Keratinocyte (primary cell): ENCODE data around the gene BDP1. TPM values are rescaled to one million over a fixed set of nuclear protein-coding genes. Genes with fewer than 3 reads are reported as not detected.

Experiments used
- DNase-seq: peaks from one replicate; pipeline ENCODE4 v3.0.0-alpha.2; 2011; ENCODE audit warnings: low read depth, missing footprints, low spot score
- FAIRE-seq: peaks from 2 replicates; lab custom pipeline; 2011; peaks lifted over from hg19 to GRCh38; lab: Jason Lieb, UNC
- H2AFZ ChIP-seq: 2 replicates; pipeline ENCODE4 v1.6.0; 2012; ENCODE audit warnings: low read length, control low read depth, inconsistent platforms; ENCODE audit not compliant: control insufficient read depth
- H3K27ac ChIP-seq: 2 replicates; pipeline ENCODE4 v1.5.1; 2011; ENCODE audit warnings: low read length; ENCODE audit not compliant: control insufficient read depth, insufficient read depth
- H3K27me3 ChIP-seq: 3 replicates; pipeline ENCODE4 v1.6.0; 2011; ENCODE audit warnings: low read length; ENCODE audit not compliant: control insufficient read depth, insufficient read depth; ENCODE audit errors: extremely low read depth
- H3K36me3 ChIP-seq, 2 experiments: 2 replicates in 1 of 2; 3 replicates in 1 of 2; pipeline ENCODE4 v1.5.1; 2011; ENCODE audit warnings: low read length in 2 of 2, mild to moderate bottlenecking in 1 of 2; ENCODE audit not compliant: control insufficient read depth in 2 of 2, insufficient read depth in 2 of 2; ENCODE audit errors: extremely low read depth in 1 of 2
- H3K4me1 ChIP-seq: 3 replicates; pipeline ENCODE4 v1.5.1; 2011; ENCODE audit warnings: low read length; ENCODE audit not compliant: control insufficient read depth, insufficient read depth; ENCODE audit errors: extremely low read depth
- H3K4me2 ChIP-seq: 3 replicates; pipeline ENCODE4 v1.6.0; 2011; ENCODE audit warnings: low read depth, low read length; ENCODE audit not compliant: control insufficient read depth, insufficient read depth; ENCODE audit errors: extremely low read depth
- H3K4me3 ChIP-seq, 3 experiments: fragments of 200-600 bp in 1 of 3; sonication (generic) in 1 of 3; 2 replicates in 2 of 3; 3 replicates in 1 of 3; pipeline ENCODE4 v1.5.1; 2011 to 2016; ENCODE audit warnings: low read length in 3 of 3, mild to moderate bottlenecking in 3 of 3, control low read depth in 2 of 3, inconsistent platforms in 1 of 3, low read depth in 1 of 3, mixed read lengths in 1 of 3, mixed run types in 1 of 3, moderate library complexity in 1 of 3; ENCODE audit not compliant: control insufficient read depth in 2 of 3, insufficient read depth in 2 of 3; ENCODE audit errors: extremely low read depth in 1 of 3
- H3K79me2 ChIP-seq: 2 replicates; pipeline ENCODE4 v1.6.0; 2012; ENCODE audit warnings: low read length; ENCODE audit not compliant: control insufficient read depth, insufficient read depth
- H3K9ac ChIP-seq: 3 replicates; pipeline ENCODE4 v1.6.0; 2011; ENCODE audit warnings: low read length; ENCODE audit not compliant: control insufficient read depth, insufficient read depth; ENCODE audit errors: extremely low read depth
- H3K9me1 ChIP-seq: 3 replicates; pipeline ENCODE4 v1.6.0; 2011; ENCODE audit warnings: low read length; ENCODE audit not compliant: control insufficient read depth, insufficient read depth; ENCODE audit errors: extremely low read depth
- H3K9me3 ChIP-seq: 2 replicates; pipeline ENCODE4 v1.5.1; 2012; ENCODE audit warnings: low read depth, low read length; ENCODE audit not compliant: control insufficient read depth
- H4K20me1 ChIP-seq: 3 replicates; pipeline ENCODE4 v1.6.0; 2011; ENCODE audit warnings: low read length; ENCODE audit not compliant: control insufficient read depth, insufficient read depth; ENCODE audit errors: extremely low read depth
- EZH2 ChIP-seq: IDR thresholded peaks from one replicate; pipeline ENCODE4 v1.6.1; 2012; ENCODE audit warnings: inconsistent platforms, mild to moderate bottlenecking, low read length, moderate library complexity
- dilution Hi-C: fragments of 300-500 bp; cut with MboI; formaldehyde crosslinking; loops from one replicate; pipeline ENCODE4 v1.7.0; 2020; ENCODE audit warnings: low sequenced_read_pairs; ENCODE audit not compliant: extremely low pct_ligation_motif_present
- polyA plus RNA-seq, 5 experiments: library from polyadenylated mRNA; depleted of rRNA in 3 of 5; stranded (reverse) in 3 of 5; stranded (forward) in 1 of 5; unstranded in 1 of 5; fragments of >200 nt; gene quantifications; 1 replicate in 1 of 5; 2 replicates in 3 of 5; 3 replicates in 1 of 5; pipeline versions ENCODE4 v1.2.1 to v1.2.3, GENCODE V29; 2011 to 2012; ENCODE audit warnings: missing spikeins in 2 of 5, low read depth in 1 of 5, low replicate concordance in 1 of 5
- TF ChIP-seq, protein P1 (sequence below), 3 experiments: IDR thresholded peaks in 1 of 3; conservative IDR thresholded peaks in 1 of 3; optimal IDR thresholded peaks in 1 of 3; 2 replicates in 2 of 3; 3 replicates in 1 of 3; pipeline versions ENCODE3 to v1.5.1; 2011; ENCODE audit warnings: low read length in 3 of 3, mild to moderate bottlenecking in 3 of 3, moderate library complexity in 2 of 3, control low read depth in 1 of 3, inconsistent platforms in 1 of 3; ENCODE audit not compliant: insufficient read depth in 2 of 3; ENCODE audit errors: extremely low read depth in 1 of 3

The BDP1 gene
- polyA plus RNA-seq, 1 donor (not counting 4 experiments of a cell fraction or from before 2014, with no cell fraction given): 16.2 TPM

DNA sequence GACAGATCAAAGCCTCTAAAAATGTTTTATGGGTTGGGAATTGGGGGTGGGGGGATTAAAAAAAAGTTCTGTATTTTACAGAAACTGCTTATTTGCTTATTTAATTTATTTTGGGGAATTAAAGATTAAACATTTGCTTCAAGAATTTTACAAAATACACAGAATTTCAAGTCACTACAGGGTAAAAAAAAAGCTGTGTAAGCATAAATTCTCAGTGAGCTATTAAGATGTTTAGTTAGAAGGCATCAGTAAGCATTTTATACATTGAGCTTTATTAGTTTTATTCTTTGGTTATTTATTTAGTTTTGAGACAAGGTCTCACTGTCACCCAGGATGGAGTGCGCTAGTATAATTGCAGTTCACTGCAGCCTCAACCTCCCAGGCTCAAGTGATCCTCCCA is 5.2 kb downstream of the BDP1 start:
- dilution Hi-C loops: no loop called here
- Histone ChIP-seq H3K36me3 (peaks cover 17 to 30% of the 10 kb centered on the region in 2 experiments), H3K27ac (no peak overlapping the region)

DNA sequence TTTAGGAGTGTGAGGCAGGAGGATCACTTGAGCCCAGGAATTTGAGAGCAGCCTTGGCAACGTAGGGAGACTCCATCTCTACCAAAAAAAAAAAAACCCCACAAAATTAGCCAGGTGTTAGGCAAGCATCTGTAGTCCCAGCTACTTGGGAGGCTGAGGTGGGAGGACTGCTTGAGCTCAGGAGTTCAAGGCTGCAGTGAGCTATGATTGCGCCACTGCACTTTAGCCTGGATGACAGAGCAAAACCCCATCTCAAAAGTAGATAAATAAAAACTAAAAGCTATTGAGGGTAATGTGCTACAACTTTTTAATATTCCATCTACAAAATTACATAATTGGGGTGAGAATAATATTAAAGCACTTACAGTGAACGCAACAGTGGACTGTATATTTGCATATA is 5.9 kb downstream of the BDP1 start:
- TF ChIP-seq, protein P1, sequence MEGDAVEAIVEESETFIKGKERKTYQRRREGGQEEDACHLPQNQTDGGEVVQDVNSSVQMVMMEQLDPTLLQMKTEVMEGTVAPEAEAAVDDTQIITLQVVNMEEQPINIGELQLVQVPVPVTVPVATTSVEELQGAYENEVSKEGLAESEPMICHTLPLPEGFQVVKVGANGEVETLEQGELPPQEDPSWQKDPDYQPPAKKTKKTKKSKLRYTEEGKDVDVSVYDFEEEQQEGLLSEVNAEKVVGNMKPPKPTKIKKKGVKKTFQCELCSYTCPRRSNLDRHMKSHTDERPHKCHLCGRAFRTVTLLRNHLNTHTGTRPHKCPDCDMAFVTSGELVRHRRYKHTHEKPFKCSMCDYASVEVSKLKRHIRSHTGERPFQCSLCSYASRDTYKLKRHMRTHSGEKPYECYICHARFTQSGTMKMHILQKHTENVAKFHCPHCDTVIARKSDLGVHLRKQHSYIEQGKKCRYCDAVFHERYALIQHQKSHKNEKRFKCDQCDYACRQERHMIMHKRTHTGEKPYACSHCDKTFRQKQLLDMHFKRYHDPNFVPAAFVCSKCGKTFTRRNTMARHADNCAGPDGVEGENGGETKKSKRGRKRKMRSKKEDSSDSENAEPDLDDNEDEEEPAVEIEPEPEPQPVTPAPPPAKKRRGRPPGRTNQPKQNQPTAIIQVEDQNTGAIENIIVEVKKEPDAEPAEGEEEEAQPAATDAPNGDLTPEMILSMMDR (optimal IDR thresholded peaks at IDR 0.05 in 1 of 3, IDR thresholded peaks at IDR 0.05 in 1 of 3, conservative IDR thresholded peaks at IDR 0.05 in 1 of 3; ENCODE audit: extremely low read depth in 1 of 3, insufficient read depth in 2 of 3, low read length in 3 of 3): no peak
- no peak for TF ChIP-seq EZH2
- Histone ChIP-seq H3K9me1 (no peaks in the 10 kb centered on the region), H3K4me2 (no peak overlapping the region), H3K36me3 (peaks cover 19 to 34% of the 10 kb centered on the region in 2 experiments), H3K4me1 (peaks cover 9% of the 10 kb centered on the region), H4K20me1 (peaks cover 3% of the 10 kb centered on the region), H2AFZ (no peak overlapping the region), H3K9ac (no peak overlapping the region), H3K4me3 (no peak overlapping the region), H3K27ac (no peak overlapping the region), H3K79me2 (peaks cover 38% of the 10 kb centered on the region), H3K27me3 (no peaks in the 10 kb centered on the region), H3K9me3 (no peaks in the 10 kb centered on the region)
- no peak for FAIRE-seq
- dilution Hi-C loops: no loop called here
- no peak for DNase-seq

More for the DNA sequence above, 5.2 kb downstream of the BDP1 start:
- Histone ChIP-seq H3K4me2 (no peak overlapping the region), H3K9me3 (no peaks in the 10 kb centered on the region), H3K9me1 (no peaks in the 10 kb centered on the region), H3K4me3 (no peak overlapping the region), H3K79me2 (peaks cover 45% of the 10 kb centered on the region), H4K20me1 (peaks cover 3% of the 10 kb centered on the region), H3K9ac (no peak overlapping the region), H3K27me3 (no peaks in the 10 kb centered on the region), H3K4me1 (peaks cover 9% of the 10 kb centered on the region), H2AFZ (no peak overlapping the region)
- no peak for FAIRE-seq
- DNase-seq: no peak
- TF ChIP-seq, protein P1 (optimal IDR thresholded peaks at IDR 0.05 in 1 of 3, IDR thresholded peaks at IDR 0.05 in 1 of 3, conservative IDR thresholded peaks at IDR 0.05 in 1 of 3; ENCODE audit: extremely low read depth in 1 of 3, insufficient read depth in 2 of 3, low read length in 3 of 3): no peak
- TF ChIP-seq EZH2: no peak
